Medulla oblongata (tissue), 1 donor: ENCODE data around the gene OR2H2.

Experiments used
- DNase-seq: peaks from one replicate; pipeline ENCODE4 v3.0.0-alpha.2; 2015; ENCODE audit errors: extremely low spot score

Gene OR2H2

GRCh38 chr6:29591677-29592076 is 6.8 kb downstream of the OR2H2 start:
- DNase-seq: no peak

- DNase-seq: no peak
Measured at GRCh38 chr6:29593199-29593855, 8.4 kb downstream of the OR2H2 start.

GRCh38 chr6:29596381-29596900 is 11.5 kb downstream of the OR2H2 start:
- no peak for DNase-seq

- no peak for DNase-seq
Measured at GRCh38 chr6:29597184-29597583, 12.3 kb downstream of the OR2H2 start.

- no peak for DNase-seq
Measured at GRCh38 chr6:29598172-29598747, 13.3 kb downstream of the OR2H2 start.

- no peak for DNase-seq
Measured at GRCh38 chr6:29602564-29603361, 17.8 kb downstream of the OR2H2 start.

GRCh38 chr6:29603456-29603855 is 18.5 kb downstream of the OR2H2 start:
- DNase-seq: no peak

GRCh38 chr6:29603930-29604329 is 19.0 kb downstream of the OR2H2 start:
- DNase-seq: peak; percentile 60

GRCh38 chr6:29608131-29608530 is 23.2 kb downstream of the OR2H2 start:
- peak; percentile 47 for DNase-seq

GRCh38 chr6:29610540-29610939 is 25.6 kb downstream of the OR2H2 start:
- DNase-seq: no peak

- DNase-seq: peak; percentile 67
Measured at GRCh38 chr6:29611426-29611825, 26.5 kb downstream of the OR2H2 start.

GRCh38 chr6:29617782-29618554 is 33.0 kb downstream of the OR2H2 start:
- no peak for DNase-seq

- no peak for DNase-seq
Measured at GRCh38 chr6:29619578-29620160, 34.7 kb downstream of the OR2H2 start.

- DNase-seq: no peak
Measured at GRCh38 chr6:29620630-29621029, 35.7 kb downstream of the OR2H2 start.

GRCh38 chr6:29624520-29624961 is 39.6 kb downstream of the OR2H2 start:
- DNase-seq: no peak

GRCh38 chr6:29625337-29625930 is 40.5 kb downstream of the OR2H2 start:
- DNase-seq: no peak

GRCh38 chr6:29626948-29627754 is 42.2 kb downstream of the OR2H2 start:
- DNase-seq: no peak

- DNase-seq: peak; percentile 53
Measured at GRCh38 chr6:29627755-29628418, 43.0 kb downstream of the OR2H2 start.

- DNase-seq: peak; percentile 83
Measured at GRCh38 chr6:29628419-29629281, 43.7 kb downstream of the OR2H2 start.
